ENCODE data around the gene GREB1. TPM values are rescaled to one million over a fixed set of nuclear protein-coding genes. Genes with fewer than 3 reads are reported as not detected.

Gene GREB1
- total RNA-seq, 1 experiment from 2014 or later: 6.2 TPM

- ChIA-PET POLR2A (no interaction called here), RAD21 (ENCODE audit: low non-redundant PET in 1 of 2, low total read pairs in 2 of 2, uncharacterized antibody in 2 of 2, unreplicated experiment in 2 of 2) (no interaction called here), CTCF (no interaction called here)
- Histone ChIP-seq H3K79me2 (ENCODE audit: insufficient read depth, low read length) (no peaks in the 10 kb centered on the region), H3K4me2 (ENCODE audit: low read length) (no peak overlapping the region), H3K4me1 (ENCODE audit: control insufficient read depth in 1 of 2, insufficient read depth in 2 of 2, low read length in 2 of 2) (peaks cover 8 to 20% of the 10 kb centered on the region in 2 experiments; a peak in 3 of 4 replicates), H3K9ac (ENCODE audit: low read length) (no peak overlapping the region), H2AFZ (ENCODE audit: low read depth, low read length, poor library complexity, severe bottlenecking) (no peak overlapping the region), H3K27ac (ENCODE audit: low read depth, low read length) (no peak overlapping the region), H3K36me3 (ENCODE audit: control insufficient read depth in 1 of 2, insufficient read depth in 2 of 2, low read length in 2 of 2) (no peaks in the 10 kb centered on the region), H3K9me2 (ENCODE audit: insufficient read depth) (no peaks in the 10 kb centered on the region), H3K27me3 (ENCODE audit: insufficient read depth, low read length) (no peaks in the 10 kb centered on the region), H3K4me3 (replicated peaks in 1 of 2; ENCODE audit: low read depth in 1 of 2, low read length in 2 of 2) (no peak overlapping the region), H4K20me1 (ENCODE audit: insufficient read depth) (no peaks in the 10 kb centered on the region), H3K9me3 (ENCODE audit: control insufficient read depth in 1 of 2, insufficient read depth in 1 of 2, low read depth in 1 of 2, low read length in 2 of 2) (no peaks in the 10 kb centered on the region)
- no TSS peak for BruUV-seq (replicated peaks)
- intact Hi-C loops (cut with micrococcal nuclease): no loop called here
- TF ChIP-seq FOSL1 (IDR thresholded peaks at IDR 0.05; ENCODE audit: low read depth): no peak
- TF ChIP-seq ELF1 (IDR thresholded peaks at IDR 0.05; ENCODE audit: borderline replicate concordance, low read depth): no peak
- no peak for TF ChIP-seq EZH2phosphoT487 (IDR thresholded peaks at IDR 0.05; ENCODE audit: borderline replicate concordance)
- no peak for TF ChIP-seq JUND (IDR thresholded peaks at IDR 0.05)
- TF ChIP-seq SRF (IDR thresholded peaks at IDR 0.05; ENCODE audit: low read depth): no peak
- no peak for TF ChIP-seq SP1 (IDR thresholded peaks at IDR 0.05; ENCODE audit: low read depth)
- no peak for TF ChIP-seq TCF7L2 (IDR thresholded peaks at IDR 0.05; ENCODE audit: borderline replicate concordance, extremely low read depth, insufficient read depth, insufficient read length)
- TF ChIP-seq, protein P1, sequence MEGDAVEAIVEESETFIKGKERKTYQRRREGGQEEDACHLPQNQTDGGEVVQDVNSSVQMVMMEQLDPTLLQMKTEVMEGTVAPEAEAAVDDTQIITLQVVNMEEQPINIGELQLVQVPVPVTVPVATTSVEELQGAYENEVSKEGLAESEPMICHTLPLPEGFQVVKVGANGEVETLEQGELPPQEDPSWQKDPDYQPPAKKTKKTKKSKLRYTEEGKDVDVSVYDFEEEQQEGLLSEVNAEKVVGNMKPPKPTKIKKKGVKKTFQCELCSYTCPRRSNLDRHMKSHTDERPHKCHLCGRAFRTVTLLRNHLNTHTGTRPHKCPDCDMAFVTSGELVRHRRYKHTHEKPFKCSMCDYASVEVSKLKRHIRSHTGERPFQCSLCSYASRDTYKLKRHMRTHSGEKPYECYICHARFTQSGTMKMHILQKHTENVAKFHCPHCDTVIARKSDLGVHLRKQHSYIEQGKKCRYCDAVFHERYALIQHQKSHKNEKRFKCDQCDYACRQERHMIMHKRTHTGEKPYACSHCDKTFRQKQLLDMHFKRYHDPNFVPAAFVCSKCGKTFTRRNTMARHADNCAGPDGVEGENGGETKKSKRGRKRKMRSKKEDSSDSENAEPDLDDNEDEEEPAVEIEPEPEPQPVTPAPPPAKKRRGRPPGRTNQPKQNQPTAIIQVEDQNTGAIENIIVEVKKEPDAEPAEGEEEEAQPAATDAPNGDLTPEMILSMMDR (IDR thresholded peaks at IDR 0.05 in 2 of 3, conservative IDR thresholded peaks at IDR 0.05 in 1 of 3; ENCODE audit: borderline replicate concordance in 1 of 3, insufficient read depth in 1 of 3, low read depth in 2 of 3, low read length in 2 of 3): no peak
- DNase-seq (ENCODE audit: low read depth, low spot score): no peak
- ATAC-seq: no peak
Measured at GRCh38 chr2:11691076-11691660, 157.3 kb downstream of the GREB1 start.

Small RNA genes within 50 kb of the gene (microRNA-seq; reads per million reads assigned to microRNA genes)
- not detected for gene MIR4429 (ENCODE audit: borderline number of aligned reads)

Other genes starting within 250 kb of the GREB1 start
- 48.0 TPM for gene ROCK2, start 189.4 kb upstream of the GREB1 start, total RNA-seq (2021; ENCODE audit: unreplicated experiment)
- 22.8 TPM for gene E2F6, start 67.9 kb upstream of the GREB1 start, total RNA-seq (2021; ENCODE audit: unreplicated experiment)
- gene NTSR2, start 136.2 kb downstream of the GREB1 start, total RNA-seq (2021; ENCODE audit: unreplicated experiment): not detected
- gene LPIN1, start 212.6 kb downstream of the GREB1 start, total RNA-seq (2021; ENCODE audit: unreplicated experiment): 16.7 TPM